Stimulated activated CD4-positive, alpha-beta T cell treated with anti-CD3 and anti-CD28 coated beads, Interleukin-4, amount 100 ng/mL, for 48 hours (primary cell): ENCODE measurements around the gene SYTL2.

Experiments
- DNase-seq, 2 donors: peaks; one replicate each; pipeline ENCODE4 v3.0.0-alpha.2; 2020; ENCODE audit warnings: low read depth in 2 of 2

The SYTL2 gene

GRCh38 chr11:85732965-85733364, 78.0 kb downstream of the SYTL2 start:
- DNase-seq: no peak

DNA sequence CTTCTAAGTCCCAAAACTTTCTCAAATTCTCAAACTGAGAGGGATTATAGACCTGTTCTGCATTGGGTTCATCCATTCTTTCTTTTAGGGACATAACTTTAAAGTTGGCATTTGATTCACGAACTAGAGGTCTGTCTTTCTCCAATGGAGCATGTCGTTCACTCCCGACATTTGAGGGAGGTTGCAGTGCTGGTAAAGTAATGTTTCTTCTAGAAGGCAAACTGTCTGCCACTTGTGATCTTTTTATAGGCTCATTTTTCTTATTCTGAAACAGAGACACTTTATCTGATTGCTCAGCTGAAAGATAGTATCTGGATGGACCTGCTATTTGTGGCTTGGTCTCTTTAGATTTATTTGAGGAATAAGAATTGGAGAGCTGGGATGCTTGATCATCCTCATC, 84.6 kb downstream of the SYTL2 start:
- no peak for DNase-seq

GRCh38 chr11:85725510-85726258, 85.3 kb downstream of the SYTL2 start:
- DNase-seq: no peak

- no peak for DNase-seq
Observed at GRCh38 chr11:85724748-85725465, 86.0 kb downstream of the SYTL2 start.

GRCh38 chr11:85723088-85723487, 87.9 kb downstream of the SYTL2 start:
- no peak for DNase-seq

DNA sequence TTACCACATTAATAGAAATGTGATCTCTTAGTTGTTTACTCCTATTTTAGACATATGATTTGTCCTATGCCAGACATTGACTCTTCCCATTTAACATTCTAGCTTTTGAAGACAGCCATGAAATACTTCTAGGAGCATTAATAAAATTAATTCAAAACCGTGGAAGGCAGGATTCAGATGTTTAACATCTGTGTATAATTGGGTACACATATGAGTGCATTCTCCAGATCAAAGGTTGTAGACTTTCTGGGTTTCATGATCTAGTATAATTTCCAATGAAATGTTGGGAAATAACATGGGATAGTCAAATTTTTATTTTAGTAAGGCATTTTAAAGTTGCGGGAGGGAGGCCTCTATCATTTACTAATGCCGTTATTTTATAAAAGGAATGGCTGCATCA, 89.8 kb downstream of the SYTL2 start:
- no peak for DNase-seq

DNA sequence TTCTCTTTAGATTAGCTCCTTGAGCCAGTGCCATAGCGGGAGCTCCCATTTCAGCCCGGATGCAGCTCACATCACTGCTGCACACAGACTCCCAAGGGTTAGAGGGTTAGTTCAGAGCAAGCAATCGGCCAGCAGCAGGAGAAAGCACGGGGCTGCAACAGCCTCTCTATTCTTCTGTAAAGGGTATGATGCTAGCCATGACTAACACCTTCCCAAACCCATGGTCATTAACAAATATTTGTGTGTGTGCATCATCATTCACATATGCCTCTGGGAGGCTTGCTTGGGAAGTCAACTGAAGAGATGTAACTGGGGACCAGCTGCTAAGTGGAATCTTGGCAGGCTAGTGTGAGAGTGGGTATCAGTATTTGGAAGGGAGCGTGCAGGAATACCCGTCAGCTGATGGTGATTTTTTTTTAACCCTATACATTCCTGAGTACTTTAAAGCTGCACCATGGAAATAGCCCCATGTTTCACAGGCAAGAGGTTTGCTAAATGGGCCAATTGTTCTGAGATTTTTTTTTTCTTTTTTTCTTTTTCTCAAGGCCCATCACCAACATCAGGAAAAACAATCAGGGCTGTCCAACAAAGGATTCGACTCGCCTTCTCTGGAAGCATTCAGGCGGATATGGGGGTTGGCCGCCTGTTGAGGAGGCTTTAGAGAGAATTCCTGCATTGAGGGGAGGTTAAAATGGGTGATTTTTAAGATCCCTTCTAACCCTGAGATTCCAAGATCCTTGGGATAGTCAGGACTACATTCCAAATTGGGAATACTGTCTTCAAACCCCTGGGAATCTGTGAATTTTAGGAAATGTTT, 91.7 kb downstream of the SYTL2 start:
- DNase-seq: no peak

- no peak for DNase-seq
Observed at GRCh38 chr11:85718126-85718943, 92.6 kb downstream of the SYTL2 start.

DNA sequence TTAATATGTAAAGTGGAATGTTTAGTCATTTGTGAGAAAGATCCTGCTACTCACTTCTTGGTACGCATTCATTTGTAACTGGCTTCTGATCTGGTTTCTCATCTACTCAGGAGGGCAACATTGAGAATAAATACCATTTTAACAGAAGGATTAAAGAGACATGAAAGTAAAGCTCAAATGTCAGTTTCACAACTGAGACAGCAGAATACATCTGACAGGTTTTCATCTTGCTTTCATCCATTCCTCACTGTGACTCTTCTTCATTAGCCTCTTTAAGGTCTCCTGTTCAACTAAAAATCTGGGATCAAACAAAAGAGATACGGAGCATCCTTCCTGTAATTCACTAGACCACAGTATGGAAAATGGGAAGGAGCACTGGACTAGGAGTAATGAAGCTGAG, 93.5 kb downstream of the SYTL2 start:
- DNase-seq: no peak

- no peak for DNase-seq
Observed at GRCh38 chr11:85712953-85713352, 98.0 kb downstream of the SYTL2 start.

DNA sequence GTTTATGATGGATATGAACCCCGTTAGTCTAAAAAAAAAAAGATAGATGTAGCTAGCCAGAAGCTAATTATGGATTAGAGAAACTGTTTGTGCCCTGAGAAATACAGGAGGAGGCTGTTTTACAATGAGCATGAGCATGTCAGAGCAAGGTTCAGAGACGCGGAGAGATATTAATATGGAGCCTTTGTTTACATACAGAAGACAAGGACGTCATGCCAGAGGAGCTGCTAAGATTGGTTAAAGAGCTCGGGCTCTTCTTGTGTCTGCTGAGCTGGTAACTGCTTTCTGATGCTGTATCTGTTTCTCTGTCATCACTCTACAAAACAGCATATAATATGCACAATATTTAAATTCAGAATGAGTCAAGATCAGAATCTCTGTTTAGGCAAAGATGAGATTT, 100.0 kb downstream of the SYTL2 start:
- no peak for DNase-seq

DNA sequence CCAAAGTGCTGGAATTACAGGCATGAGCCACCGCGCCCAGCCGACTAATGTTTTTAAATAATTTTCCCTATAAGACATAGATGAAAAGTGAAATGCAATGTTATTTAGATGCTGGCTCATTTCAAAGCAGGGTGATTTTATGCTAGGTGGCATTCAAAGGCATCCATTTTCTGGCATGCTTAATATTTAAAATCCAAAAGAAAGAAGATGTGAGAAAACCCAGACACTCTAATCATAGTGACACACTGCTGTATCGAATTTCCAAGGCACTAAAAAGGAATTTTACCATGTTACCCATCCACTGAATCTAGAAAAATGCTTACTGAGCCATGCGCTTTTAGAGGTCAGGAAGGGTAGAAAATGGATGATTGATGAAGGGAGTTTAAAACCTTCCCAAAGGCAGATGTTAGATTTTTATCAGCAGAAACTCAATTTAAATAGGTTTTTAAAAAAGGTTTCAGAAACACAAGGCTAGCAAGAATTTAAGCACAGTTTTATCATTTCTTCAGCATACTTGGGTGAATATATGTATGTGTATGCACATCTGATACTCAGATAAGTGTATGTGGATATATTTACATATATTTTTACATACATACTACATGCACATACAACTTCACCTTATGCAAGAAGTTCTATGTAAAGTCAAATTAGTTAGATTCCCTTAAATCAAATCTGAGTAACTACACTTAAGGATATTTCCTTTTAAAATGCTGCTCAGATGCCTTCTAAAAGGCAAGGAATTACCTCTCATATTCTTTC, 100.8 kb downstream of the SYTL2 start:
- DNase-seq: no peak

DNA sequence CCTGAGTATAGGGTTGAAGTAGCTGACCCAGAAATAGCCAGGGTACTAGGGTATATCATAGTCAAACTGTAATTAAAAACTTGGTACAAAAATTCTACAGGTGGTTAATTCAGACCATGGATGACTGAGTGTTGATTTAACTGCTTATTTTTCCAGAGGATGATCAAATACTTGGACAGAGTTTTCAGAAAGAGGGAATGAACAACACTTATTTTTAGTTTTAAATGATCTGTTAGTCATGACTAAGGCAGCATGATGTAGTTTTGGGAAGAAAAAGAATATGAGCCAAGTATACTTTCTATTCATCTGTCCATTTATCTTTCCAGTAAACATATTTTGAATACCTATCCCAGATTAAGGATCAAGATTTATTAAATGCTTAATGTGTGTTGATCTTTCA, 105.1 kb downstream of the SYTL2 start:
- DNase-seq: no peak

GRCh38 chr11:85704967-85705366, 106.0 kb downstream of the SYTL2 start:
- no peak for DNase-seq

DNA sequence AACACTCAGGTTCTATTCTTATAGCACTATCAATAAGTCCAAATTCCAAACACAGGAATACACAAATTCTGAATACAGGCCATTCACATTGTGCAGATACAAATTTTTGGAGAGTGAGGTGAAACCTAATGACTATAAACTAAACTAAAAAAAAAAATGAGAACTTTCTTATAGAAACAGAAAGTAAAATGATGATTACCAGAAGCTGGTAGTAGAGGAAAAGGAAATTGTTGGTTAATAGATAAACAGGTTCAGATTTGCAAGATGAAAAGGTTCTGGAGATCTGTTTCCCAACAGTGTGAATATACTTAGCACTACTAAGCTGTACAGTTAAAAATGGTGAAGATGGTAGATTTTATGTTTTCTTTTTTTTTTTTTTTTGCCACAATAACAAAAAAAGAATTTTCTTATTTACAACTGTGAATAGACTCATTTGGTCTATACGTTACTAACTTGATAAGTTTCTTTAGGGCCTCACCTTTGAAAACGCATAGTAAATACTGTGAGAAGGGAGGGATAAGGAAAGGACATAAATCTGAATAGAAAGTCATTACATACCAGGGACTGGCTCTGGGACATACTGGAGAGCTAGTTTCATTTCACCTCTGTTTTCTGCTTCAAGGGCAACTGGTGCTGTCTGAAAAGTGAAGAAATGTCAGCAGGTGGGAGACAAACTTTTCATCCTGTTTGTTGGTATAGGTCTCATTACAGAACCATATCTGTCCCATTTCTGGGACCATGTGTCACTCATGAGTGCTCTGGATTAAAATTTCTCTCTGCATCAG, 110.8 kb downstream of the SYTL2 start:
- no peak for DNase-seq

DNA sequence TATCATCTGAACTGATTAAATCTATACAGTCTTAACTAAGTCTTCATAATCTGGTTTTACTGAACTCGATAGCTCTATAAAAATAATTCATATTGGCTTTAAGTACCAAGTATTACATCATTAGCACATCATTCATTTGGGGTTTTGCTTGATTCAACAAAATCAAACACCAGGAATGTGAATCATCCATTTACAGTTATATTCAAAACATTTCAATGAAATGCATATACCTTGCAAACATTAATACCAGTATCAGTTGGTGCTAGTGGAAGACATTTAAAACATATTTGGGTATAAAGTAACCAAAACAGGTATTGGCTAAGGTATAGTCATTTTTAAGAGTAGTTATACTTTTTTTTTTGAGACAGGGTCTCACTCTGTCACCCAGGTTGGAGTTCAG, 112.7 kb downstream of the SYTL2 start:
- no peak for DNase-seq

DNA sequence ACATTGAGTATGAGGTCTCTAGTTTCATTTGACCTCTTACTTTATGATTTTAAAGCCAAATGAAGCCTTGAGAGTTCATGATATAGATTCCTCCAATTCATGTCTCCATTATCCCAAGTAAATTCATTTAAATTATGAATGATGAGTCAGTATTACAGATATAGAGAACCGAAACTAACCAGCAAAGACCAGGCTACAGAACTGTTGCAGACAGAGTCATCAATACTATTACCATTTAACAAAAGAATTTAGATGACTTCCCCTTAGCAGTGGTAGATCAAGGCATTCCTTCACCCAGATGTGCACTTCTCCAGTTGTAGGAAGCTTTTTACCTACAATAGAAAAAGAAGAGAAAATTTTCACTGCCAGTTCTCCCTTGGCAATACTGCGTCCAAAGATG, 113.2 kb downstream of the SYTL2 start:
- no peak for DNase-seq

DNA sequence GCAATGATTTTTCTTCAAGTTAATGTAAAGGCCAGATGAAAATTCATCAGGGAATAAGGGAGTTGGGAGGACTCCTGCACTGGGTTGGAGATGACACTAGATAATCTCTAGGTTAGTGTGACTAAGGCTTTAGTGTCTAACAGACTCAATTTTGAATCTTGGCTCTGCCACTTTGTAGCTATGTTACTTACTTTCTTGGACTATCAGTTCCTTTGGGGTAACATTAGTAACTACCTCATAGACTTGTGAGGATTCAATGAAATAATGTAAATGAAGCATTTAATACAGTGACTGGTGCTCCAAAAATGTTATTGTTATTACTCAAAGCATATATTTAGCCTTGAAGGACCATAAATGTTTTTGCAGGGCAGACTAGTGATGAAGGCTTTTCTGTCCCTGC, 115.4 kb downstream of the SYTL2 start:
- DNase-seq: no peak

DNA sequence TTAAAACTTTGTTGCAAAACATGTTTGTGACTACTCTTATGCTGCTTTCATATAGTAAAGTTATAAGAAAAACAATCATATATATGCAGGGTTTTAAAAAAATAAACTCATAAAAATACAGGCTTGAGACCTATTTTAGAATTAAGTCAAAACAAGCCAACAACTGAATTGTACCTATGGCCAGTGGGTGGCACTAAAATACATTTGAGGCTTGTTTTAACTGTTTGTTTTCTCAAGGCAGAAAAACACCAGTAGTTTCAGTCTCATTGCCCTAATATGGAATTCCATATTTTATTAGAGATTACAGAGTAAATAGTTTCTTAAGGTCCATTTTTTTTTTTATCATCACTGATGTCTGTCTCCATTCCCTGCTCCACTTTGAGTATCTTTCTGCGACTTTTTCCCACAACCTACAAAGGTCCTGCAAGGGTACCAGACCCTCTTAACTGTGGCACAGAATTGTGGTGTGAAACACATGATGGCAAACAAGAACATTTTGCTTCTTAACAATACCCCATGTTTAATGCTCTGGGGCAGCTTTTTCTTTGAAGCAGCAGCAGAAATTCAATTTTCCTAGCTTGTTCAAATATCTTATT, 116.5 kb downstream of the SYTL2 start:
- no peak for DNase-seq
